Activated CD4-positive, alpha-beta T cell treated with anti-CD3 and anti-CD28 coated beads, Interleukin-2, amount 10 ng/mL, durations not matched to agents 24 days and 14 days (primary cell): ENCODE results near the gene TMEM132C. TPM values are rescaled to one million over a fixed set of nuclear protein-coding genes. Genes with fewer than 3 reads are reported as not detected.

Experiments used
- DNase-seq: peaks from one replicate; pipeline ENCODE4 v3.0.0; 2022
- H3K27ac Mint-ChIP-seq: one replicate; pipeline ENCODE4 v1.8.0; 2022; ENCODE audit warnings: mild to moderate bottlenecking, mixed read lengths
- H3K27me3 Mint-ChIP-seq: one replicate; pipeline ENCODE4 v1.8.0; 2022; ENCODE audit warnings: mixed read lengths
- H3K36me3 Mint-ChIP-seq: one replicate; pipeline ENCODE4 v1.8.0; 2022; ENCODE audit warnings: low read depth, mild to moderate bottlenecking, mixed read lengths
- H3K4me1 Mint-ChIP-seq: one replicate; pipeline ENCODE4 v1.8.0; 2021; ENCODE audit warnings: mixed read lengths
- H3K4me3 Mint-ChIP-seq: one replicate; pipeline ENCODE4 v1.8.0; 2022; ENCODE audit warnings: mild to moderate bottlenecking, moderate library complexity, mixed read lengths
- H3K9me3 Mint-ChIP-seq: one replicate; pipeline ENCODE4 v1.8.0; 2021; ENCODE audit warnings: mixed read lengths
- intact Hi-C: fragments of 100-400 bp; cut with micrococcal nuclease; formaldehyde crosslinking; loops from one replicate; pipeline ENCODE4 v1.15.1; 2023
- total RNA-seq: library from RNA; stranded (reverse); gene quantifications from 2 replicates; pipeline ENCODE4 v1.2.3, GENCODE V29; 2022

The TMEM132C gene
- total RNA-seq, 1 donor from 2014 or later, result not detected

- no peak for DNase-seq
- Mint-ChIP-seq H3K9me3 (peaks cover 4% of the 10 kb centered on the region), H3K4me3 (no peak overlapping the region), H3K27ac (no peak overlapping the region), H3K36me3 (no peaks in the 10 kb centered on the region), H3K4me1 (no peaks in the 10 kb centered on the region), H3K27me3 (no peaks in the 10 kb centered on the region)
- intact Hi-C loops, result no loop called here
Measured at GRCh38 chr12:128313931-128314330, 47.0 kb downstream of the TMEM132C start.

- Mint-ChIP-seq H3K36me3 (no peaks in the 10 kb centered on the region), H3K4me3 (no peak overlapping the region), H3K4me1 (no peaks in the 10 kb centered on the region), H3K27ac (no peak overlapping the region), H3K9me3 (peaks cover 4% of the 10 kb centered on the region), H3K27me3 (no peaks in the 10 kb centered on the region)
- intact Hi-C loops, result no loop called here
- no peak for DNase-seq
Measured at GRCh38 chr12:128314611-128315010, 47.6 kb downstream of the TMEM132C start.

GRCh38 chr12:128316078-128316477, 49.1 kb downstream of the TMEM132C start:
- Mint-ChIP-seq H3K36me3 (no peaks in the 10 kb centered on the region), H3K27me3 (no peaks in the 10 kb centered on the region), H3K4me1 (no peaks in the 10 kb centered on the region), H3K9me3 (peaks cover 4% of the 10 kb centered on the region), H3K4me3 (no peak overlapping the region), H3K27ac (no peak overlapping the region)
- DNase-seq, result no peak
- intact Hi-C loops, result no loop called here

GRCh38 chr12:128316973-128317526, 50.1 kb downstream of the TMEM132C start:
- no peak for DNase-seq
- Mint-ChIP-seq H3K27me3 (no peaks in the 10 kb centered on the region), H3K27ac (no peak overlapping the region), H3K4me3 (no peak overlapping the region), H3K36me3 (no peaks in the 10 kb centered on the region), H3K9me3 (peaks cover 4% of the 10 kb centered on the region), H3K4me1 (no peaks in the 10 kb centered on the region)
- intact Hi-C loops, result no loop called here

GRCh38 chr12:128318341-128318740, 51.4 kb downstream of the TMEM132C start:
- Mint-ChIP-seq H3K27ac (no peak overlapping the region), H3K4me3 (no peak overlapping the region), H3K27me3 (no peaks in the 10 kb centered on the region), H3K9me3 (no peaks in the 10 kb centered on the region), H3K4me1 (no peaks in the 10 kb centered on the region), H3K36me3 (no peaks in the 10 kb centered on the region)
- no peak for DNase-seq
- intact Hi-C loops, result no loop called here

- no peaks in the 10 kb centered on the region for H3K4me1 Mint-ChIP-seq
- no peak overlapping the region for H3K27ac Mint-ChIP-seq
- no peak overlapping the region for H3K4me3 Mint-ChIP-seq
- H3K36me3 Mint-ChIP-seq, result no peaks in the 10 kb centered on the region
- intact Hi-C loops, result no loop called here
- DNase-seq, result no peak
- no peaks in the 10 kb centered on the region for H3K27me3 Mint-ChIP-seq
- no peaks in the 10 kb centered on the region for H3K9me3 Mint-ChIP-seq
Measured at GRCh38 chr12:128318946-128319345, 52.0 kb downstream of the TMEM132C start.

- intact Hi-C loops, result no loop called here
- H3K4me3 Mint-ChIP-seq, result no peak overlapping the region
- no peak overlapping the region for H3K27ac Mint-ChIP-seq
- no peaks in the 10 kb centered on the region for H3K36me3 Mint-ChIP-seq
- no peaks in the 10 kb centered on the region for H3K4me1 Mint-ChIP-seq
- no peaks in the 10 kb centered on the region for H3K9me3 Mint-ChIP-seq
- H3K27me3 Mint-ChIP-seq, result no peaks in the 10 kb centered on the region
- DNase-seq, result no peak
Measured at GRCh38 chr12:128322341-128322740, 55.4 kb downstream of the TMEM132C start.

GRCh38 chr12:128323145-128323920, 56.4 kb downstream of the TMEM132C start:
- no peak overlapping the region for H3K4me3 Mint-ChIP-seq
- intact Hi-C loops, result no loop called here
- no peaks in the 10 kb centered on the region for H3K4me1 Mint-ChIP-seq
- no peaks in the 10 kb centered on the region for H3K27me3 Mint-ChIP-seq
- H3K9me3 Mint-ChIP-seq, result no peaks in the 10 kb centered on the region
- no peak overlapping the region for H3K27ac Mint-ChIP-seq
- DNase-seq, result no peak
- no peaks in the 10 kb centered on the region for H3K36me3 Mint-ChIP-seq

- Mint-ChIP-seq H3K36me3 (no peaks in the 10 kb centered on the region), H3K4me1 (no peaks in the 10 kb centered on the region)
- intact Hi-C loops, result no loop called here
Measured at GRCh38 chr12:128325646-128326045, 58.7 kb downstream of the TMEM132C start.

GRCh38 chr12:128326406-128326805, 59.4 kb downstream of the TMEM132C start:
- Mint-ChIP-seq H3K27ac (no peak overlapping the region), H3K9me3 (peaks cover 5% of the 10 kb centered on the region), H3K4me1 (no peaks in the 10 kb centered on the region), H3K4me3 (no peak overlapping the region), H3K27me3 (no peaks in the 10 kb centered on the region), H3K36me3 (no peaks in the 10 kb centered on the region)
- no peak for DNase-seq
- intact Hi-C loops, result no loop called here

More at GRCh38 chr12:128325646-128326045, 58.7 kb downstream of the TMEM132C start:
- H3K4me3 Mint-ChIP-seq, result no peak overlapping the region
- DNase-seq, result no peak
- no peak overlapping the region for H3K27ac Mint-ChIP-seq
- no peaks in the 10 kb centered on the region for H3K27me3 Mint-ChIP-seq
- no peaks in the 10 kb centered on the region for H3K9me3 Mint-ChIP-seq

GRCh38 chr12:128328961-128329360, 62.0 kb downstream of the TMEM132C start:
- intact Hi-C loops, result no loop called here
- H3K9me3 Mint-ChIP-seq, result peaks cover 6% of the 10 kb centered on the region
- H3K27ac Mint-ChIP-seq, result no peak overlapping the region
- H3K4me3 Mint-ChIP-seq, result no peak overlapping the region
- no peaks in the 10 kb centered on the region for H3K4me1 Mint-ChIP-seq
- DNase-seq, result no peak
- no peaks in the 10 kb centered on the region for H3K36me3 Mint-ChIP-seq
- H3K27me3 Mint-ChIP-seq, result no peaks in the 10 kb centered on the region

- Mint-ChIP-seq H3K4me3 (no peak overlapping the region), H3K27ac (no peak overlapping the region), H3K27me3 (no peaks in the 10 kb centered on the region), H3K9me3 (peaks cover 4% of the 10 kb centered on the region), H3K36me3 (no peaks in the 10 kb centered on the region), H3K4me1 (no peaks in the 10 kb centered on the region)
- DNase-seq, result no peak
- intact Hi-C loops, result no loop called here
Measured at GRCh38 chr12:128336204-128337070, 69.5 kb downstream of the TMEM132C start.

GRCh38 chr12:128337071-128337345, 70.0 kb downstream of the TMEM132C start:
- no peaks in the 10 kb centered on the region for H3K36me3 Mint-ChIP-seq
- no peak overlapping the region for H3K4me3 Mint-ChIP-seq

GRCh38 chr12:128337431-128338170, 70.6 kb downstream of the TMEM132C start:
- no peaks in the 10 kb centered on the region for H3K27me3 Mint-ChIP-seq
- peaks cover 3% of the 10 kb centered on the region for H3K9me3 Mint-ChIP-seq
- no peak overlapping the region for H3K27ac Mint-ChIP-seq
- H3K36me3 Mint-ChIP-seq, result no peaks in the 10 kb centered on the region
- no peak for DNase-seq
- no peaks in the 10 kb centered on the region for H3K4me1 Mint-ChIP-seq
- no peak overlapping the region for H3K4me3 Mint-ChIP-seq
- intact Hi-C loops, result no loop called here

More at GRCh38 chr12:128337071-128337345, 70.0 kb downstream of the TMEM132C start:
- peaks cover 3% of the 10 kb centered on the region for H3K9me3 Mint-ChIP-seq
- no peaks in the 10 kb centered on the region for H3K27me3 Mint-ChIP-seq
- no peak for DNase-seq
- no peaks in the 10 kb centered on the region for H3K4me1 Mint-ChIP-seq
- H3K27ac Mint-ChIP-seq, result no peak overlapping the region
- intact Hi-C loops, result no loop called here
